HepG2 (cell line): ENCODE data around the gene NGEF. TPM values are rescaled to one million over a fixed set of nuclear protein-coding genes. Genes with fewer than 3 reads are reported as not detected.

Source experiments
- ATAC-seq: fragments of 200-7000 bp; cut with Tn5 transposase; 3 replicates; pipeline ENCODE4 v1.9.1; 2020; ENCODE audit warnings: mild to moderate bottlenecking, moderate library complexity
- BruUV-seq: library from RNA; stranded (reverse); fragments of 400-500 nt; replicated peaks from 2 replicates; lab custom pipeline; 2021; lab: Mats Ljungman, UMichigan
- CTCF ChIA-PET: fragments of 300-600 bp; formaldehyde crosslinking; extraction: SDS; loops from one replicate; lab custom pipeline; 2021; ENCODE audit warnings: low total read pairs, inconsistent platforms, low intra/inter-chr PET ratio; lab: Yijun Ruan, JAX
- POLR2A ChIA-PET: fragments of 350-600 bp; sonication (Branson Sonifier 250); formaldehyde crosslinking; loops from one replicate; lab custom pipeline; 2020; ENCODE audit warnings: antibody characterized with exemption, inconsistent platforms; lab: Yijun Ruan, JAX
- DNase-seq: peaks from one replicate; pipeline ENCODE4 v3.0.0-alpha.2; 2015; ENCODE audit warnings: low spot score
- FAIRE-seq: peaks from 3 replicates; lab custom pipeline; 2011; peaks lifted over from hg19 to GRCh38; lab: Jason Lieb, UNC
- H2AFZ ChIP-seq: one replicate; pipeline ENCODE4 v1.6.1; 2011; ENCODE audit warnings: low read length, inconsistent platforms
- H3K27ac ChIP-seq: fragments of 300-600 bp; 3 replicates; pipeline ENCODE4 v1.8.0; 2011; ENCODE audit warnings: mixed run types, mild to moderate bottlenecking, mixed read lengths, low read length, inconsistent platforms; ENCODE audit not compliant: insufficient read depth; ENCODE audit errors: extremely low read length
- H3K27me3 ChIP-seq, 2 experiments: fragments of 200-600 bp in 1 of 2; 2 replicates in 1 of 2; 3 replicates in 1 of 2; pipeline versions ENCODE4 v1.6.0 to v1.8.0; 2011; ENCODE audit warnings: low read length in 2 of 2, mild to moderate bottlenecking in 2 of 2, moderate library complexity in 2 of 2, inconsistent platforms in 1 of 2; ENCODE audit not compliant: insufficient read depth in 2 of 2, control insufficient read depth in 1 of 2
- H3K36me3 ChIP-seq, 2 experiments: fragments of 200-600 bp in 1 of 2; replicated peaks in 1 of 2; 2 replicates in 1 of 2; 3 replicates in 1 of 2; pipeline versions ENCODE4 v1.5.1 to v1.8.0; 2011; ENCODE audit warnings: low read length in 2 of 2, inconsistent platforms in 1 of 2; ENCODE audit not compliant: insufficient read depth in 2 of 2, control insufficient read depth in 1 of 2
- H3K4me1 ChIP-seq: 2 replicates; pipeline ENCODE4 v1.5.1; 2012; ENCODE audit warnings: low read length, inconsistent platforms; ENCODE audit not compliant: insufficient read depth
- H3K4me2 ChIP-seq: 2 replicates; pipeline ENCODE4 v1.6.0; 2011; ENCODE audit warnings: low read depth, low read length, inconsistent platforms
- H3K4me3 ChIP-seq, 3 experiments: fragments of 200-600 bp in 1 of 3; sonication (generic), shearing (Covaris generic) in 1 of 3; replicated peaks in 1 of 3; 2 replicates each; pipeline ENCODE4 v1.5.1; 2011 to 2016; ENCODE audit warnings: low read length in 3 of 3, inconsistent platforms in 2 of 3, low read depth in 2 of 3, mild to moderate bottlenecking in 2 of 3, control low read depth in 1 of 3, mixed read lengths in 1 of 3; ENCODE audit not compliant: insufficient read depth in 1 of 3
- H3K79me2 ChIP-seq: one replicate; pipeline ENCODE4 v1.6.1; 2011; ENCODE audit warnings: low read length, inconsistent platforms; ENCODE audit not compliant: insufficient read depth
- H3K9ac ChIP-seq: 2 replicates; pipeline ENCODE4 v1.6.0; 2011; ENCODE audit warnings: mild to moderate bottlenecking, low read depth, low read length, inconsistent platforms; ENCODE audit not compliant: insufficient read depth
- H3K9me3 ChIP-seq: 2 replicates; pipeline ENCODE4 v1.5.1; 2012; ENCODE audit warnings: mild to moderate bottlenecking, low read length
- H4K20me1 ChIP-seq: 2 replicates; pipeline ENCODE4 v1.6.0; 2011; ENCODE audit warnings: inconsistent platforms, mild to moderate bottlenecking, low read length, moderate library complexity; ENCODE audit not compliant: insufficient read depth
- EP300 ChIP-seq, 3 experiments: sonication (generic) in 1 of 3; formaldehyde crosslinking in 1 of 3; IDR thresholded peaks; 2 replicates each; pipeline versions ENCODE4 v1.5.1 to v1.6.1; 2011 to 2020; ENCODE audit warnings: low read depth in 2 of 3, low read length in 2 of 3, borderline replicate concordance in 1 of 3, improper control_type of control experiment in 1 of 3, mild to moderate bottlenecking in 1 of 3, missing genetic modification reagents in 1 of 3, moderate library complexity in 1 of 3
- GTF3A ChIP-seq: sonication (generic); formaldehyde crosslinking; conservative IDR thresholded peaks from 2 replicates; pipeline ENCODE4 v1.4.0; 2020; ENCODE audit warnings: mild to moderate bottlenecking, missing genetic modification reagents
- HOXA3 ChIP-seq: sonication (generic); formaldehyde crosslinking; IDR thresholded peaks from 2 replicates; pipeline ENCODE4 v1.5.0; 2020; ENCODE audit warnings: missing genetic modification reagents
- IRX3 ChIP-seq: sonication (generic); formaldehyde crosslinking; IDR thresholded peaks from 2 replicates; pipeline ENCODE4 v1.8.1; 2023; ENCODE audit warnings: mild to moderate bottlenecking, low read depth, missing genetic modification reagents, borderline replicate concordance
- NCOA2 ChIP-seq: sonication (generic); formaldehyde crosslinking; IDR thresholded peaks from 2 replicates; pipeline ENCODE4 v1.8.0; 2022; ENCODE audit warnings: inconsistent platforms
- ZNF432 ChIP-seq: sonication (generic); formaldehyde crosslinking; IDR thresholded peaks from 2 replicates; pipeline ENCODE4 v1.5.0; 2020; ENCODE audit warnings: missing genetic modification reagents, mild to moderate bottlenecking, borderline replicate concordance
- ZNF530 ChIP-seq: sonication (generic); formaldehyde crosslinking; IDR thresholded peaks from 2 replicates; pipeline ENCODE4 v1.5.0; 2020; ENCODE audit warnings: low read depth, mild to moderate bottlenecking, missing genetic modification reagents
- WGBS: methylation state at CpG from one replicate; pipeline ENCODE4 v1.1.6; 2017; ENCODE audit warnings: low lambda C conversion rate; 5-methylcytosine and 5-hydroxymethylcytosine counted together
- in situ Hi-C: cut with HindIII; loops from 2 replicates; pipeline ENCODE4 v1.10.0; 2017; ENCODE audit warnings: low pct_unique_long_range_greater_than_20kb; ENCODE audit not compliant: extremely low pct_ligation_motif_present
- intact Hi-C: fragments of 100-400 bp; cut with micrococcal nuclease; formaldehyde crosslinking; loops from one replicate; pipeline ENCODE4 v1.10.0; 2022; ENCODE audit not compliant: unreplicated experiment
- polyA plus RNA-seq, 8 experiments: library from polyadenylated mRNA; depleted of rRNA in 3 of 8; stranded (reverse) in 7 of 8; unstranded in 1 of 8; fragments of >200 nt; fragmentation: Illumina TruSeq in 4 of 8; extraction: Trizol in 4 of 8; gene quantifications; 2 replicates each; pipeline versions ENCODE4 v1.2.1 to v1.2.3, GENCODE V29; 2011 to 2016; ENCODE audit warnings: low read depth in 4 of 8, missing spikeins in 1 of 8, mixed read lengths in 1 of 8; ENCODE audit not compliant: insufficient read depth in 1 of 8
- total RNA-seq, 5 experiments: library from RNA; depleted of rRNA; stranded (reverse); fragments of >200 nt; fragmentation: Illumina TruSeq; extraction: Trizol; gene quantifications; 2 replicates each; pipeline ENCODE4 v1.2.3, GENCODE V29; 2016; ENCODE audit warnings: low read depth in 1 of 5
- TF ChIP-seq, protein P1 (sequence below): sonication (generic); formaldehyde crosslinking; IDR thresholded peaks from 2 replicates; pipeline ENCODE4 v1.4.0; 2020; ENCODE audit warnings: missing genetic modification reagents
- TF ChIP-seq, protein P2 (sequence below): sonication (generic); formaldehyde crosslinking; IDR thresholded peaks from 2 replicates; pipeline ENCODE4 v1.8.0; 2022; ENCODE audit warnings: missing genetic modification reagents, mild to moderate bottlenecking, inconsistent platforms, borderline replicate concordance
- TF ChIP-seq, protein P3 (sequence below): sonication (generic); formaldehyde crosslinking; IDR thresholded peaks from 2 replicates; pipeline ENCODE4 v1.8.0; 2022; ENCODE audit warnings: missing genetic modification reagents, mild to moderate bottlenecking, moderate library complexity, borderline replicate concordance
- TF ChIP-seq, protein P4 (sequence below): sonication (generic); formaldehyde crosslinking; IDR thresholded peaks from 2 replicates; pipeline ENCODE4 v1.8.0; 2022; ENCODE audit warnings: mild to moderate bottlenecking, missing genetic modification reagents, borderline replicate concordance
- TF ChIP-seq, protein P5 (sequence below): sonication (generic); formaldehyde crosslinking; IDR thresholded peaks from 2 replicates; pipeline ENCODE4 v1.4.0; 2020; ENCODE audit warnings: missing genetic modification reagents, borderline replicate concordance

The NGEF gene
- total and polyA plus RNA-seq, 2 of the 13 experiments (the other 11 are each of a cell fraction or from before 2014, with no cell fraction given): 14.4 to 36.9 TPM

DNA sequence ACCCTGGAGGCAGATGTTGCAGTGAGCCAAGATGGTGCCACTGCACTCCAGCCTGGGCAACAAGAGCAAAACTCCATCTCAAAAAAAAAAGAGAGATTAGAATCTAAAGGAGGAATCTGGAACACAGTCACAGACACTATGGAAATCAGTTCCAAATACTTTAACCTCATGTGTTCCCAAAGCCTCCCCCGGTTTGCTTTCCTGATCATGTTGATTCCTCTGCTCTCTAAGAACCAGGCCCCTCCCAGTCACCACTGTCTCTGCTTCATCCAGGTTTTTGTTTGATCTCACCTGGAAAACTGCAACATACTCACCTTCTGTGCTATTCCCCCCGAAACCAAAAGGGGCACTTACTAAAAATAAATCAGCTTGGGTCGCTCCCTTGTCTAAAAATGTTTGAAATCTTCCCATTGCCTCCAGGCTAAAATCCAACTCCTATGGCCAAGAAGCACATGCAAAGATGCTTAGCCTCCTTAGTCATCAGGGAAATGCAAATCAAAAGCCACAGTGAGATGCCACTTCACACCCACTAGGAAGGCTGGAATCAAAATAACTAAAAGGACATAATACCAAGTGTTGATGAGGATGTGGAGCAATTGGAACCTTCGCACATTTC, 13.2 kb upstream of the NGEF start:
- no peaks in the 10 kb centered on the region for H4K20me1 ChIP-seq
- ChIA-PET CTCF (no interaction called here), POLR2A (no interaction called here)
- H2AFZ ChIP-seq: no peak overlapping the region
- WGBS: 46% methylated on average over 4 of the region's 4 CpGs
- DNase-seq: no peak
- no peaks in the 10 kb centered on the region for H3K36me3 ChIP-seq
- in situ Hi-C loops: loop anchor here (10.0 kb wide), 1 partner anchor 172 kb away; no protein-coding TSS in a partner anchor
- H3K9me3 ChIP-seq: no peaks in the 10 kb centered on the region
- no peak overlapping the region for H3K4me3 ChIP-seq
- peaks cover 3 to 19% of the 10 kb centered on the region in 2 experiments; a peak in 4 of 5 replicates for H3K27me3 ChIP-seq
- no peak for FAIRE-seq
- ATAC-seq: no peak
- intact Hi-C loops: no loop called here
- no peak overlapping the region for H3K27ac ChIP-seq
- BruUV-seq: no TSS peak
- H3K4me2 ChIP-seq: no peak overlapping the region
- no peak overlapping the region for H3K9ac ChIP-seq
- H3K79me2 ChIP-seq: no peaks in the 10 kb centered on the region
- H3K4me1 ChIP-seq: peaks cover 3% of the 10 kb centered on the region; the same call in 1 of the 2 replicates
- TF ChIP-seq HOXA3 (CRISPR knock-in tag) (no peak), ZNF432 (CRISPR knock-in tag) (no peak), IRX3 (no peak), GTF3A (no peak), EP300 (IDR thresholded peaks at IDR 0.05; ENCODE audit: low read depth in 2 of 2, low read length in 2 of 2) (no peak), EP300 (CRISPR knock-in tag; IDR thresholded peaks at IDR 0.05; ENCODE audit: borderline replicate concordance) (no peak), ZNF530 (CRISPR knock-in tag) (no peak), NCOA2 (CRISPR knock-in tag) (no peak)
- TF ChIP-seq, protein P1, sequence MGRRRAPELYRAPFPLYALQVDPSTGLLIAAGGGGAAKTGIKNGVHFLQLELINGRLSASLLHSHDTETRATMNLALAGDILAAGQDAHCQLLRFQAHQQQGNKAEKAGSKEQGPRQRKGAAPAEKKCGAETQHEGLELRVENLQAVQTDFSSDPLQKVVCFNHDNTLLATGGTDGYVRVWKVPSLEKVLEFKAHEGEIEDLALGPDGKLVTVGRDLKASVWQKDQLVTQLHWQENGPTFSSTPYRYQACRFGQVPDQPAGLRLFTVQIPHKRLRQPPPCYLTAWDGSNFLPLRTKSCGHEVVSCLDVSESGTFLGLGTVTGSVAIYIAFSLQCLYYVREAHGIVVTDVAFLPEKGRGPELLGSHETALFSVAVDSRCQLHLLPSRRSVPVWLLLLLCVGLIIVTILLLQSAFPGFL (CRISPR knock-in tag): no peak
- TF ChIP-seq, protein P2, sequence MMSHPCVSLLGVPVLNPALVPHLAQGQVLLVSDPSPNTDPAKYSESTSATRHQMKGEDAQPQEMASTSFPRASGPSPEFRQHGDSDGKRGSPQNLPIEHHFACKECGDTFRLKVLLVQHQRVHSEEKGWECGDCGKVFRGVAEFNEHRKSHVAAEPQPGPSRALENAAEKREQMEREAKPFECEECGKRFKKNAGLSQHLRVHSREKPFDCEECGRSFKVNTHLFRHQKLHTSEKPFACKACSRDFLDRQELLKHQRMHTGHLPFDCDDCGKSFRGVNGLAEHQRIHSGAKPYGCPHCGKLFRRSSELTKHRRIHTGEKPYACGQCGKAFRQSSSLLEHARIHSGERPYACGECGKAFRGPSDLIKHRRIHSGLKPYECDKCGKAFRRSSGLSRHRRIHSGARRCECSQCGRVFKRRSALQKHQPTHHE: no peak
- TF ChIP-seq, protein P3, sequence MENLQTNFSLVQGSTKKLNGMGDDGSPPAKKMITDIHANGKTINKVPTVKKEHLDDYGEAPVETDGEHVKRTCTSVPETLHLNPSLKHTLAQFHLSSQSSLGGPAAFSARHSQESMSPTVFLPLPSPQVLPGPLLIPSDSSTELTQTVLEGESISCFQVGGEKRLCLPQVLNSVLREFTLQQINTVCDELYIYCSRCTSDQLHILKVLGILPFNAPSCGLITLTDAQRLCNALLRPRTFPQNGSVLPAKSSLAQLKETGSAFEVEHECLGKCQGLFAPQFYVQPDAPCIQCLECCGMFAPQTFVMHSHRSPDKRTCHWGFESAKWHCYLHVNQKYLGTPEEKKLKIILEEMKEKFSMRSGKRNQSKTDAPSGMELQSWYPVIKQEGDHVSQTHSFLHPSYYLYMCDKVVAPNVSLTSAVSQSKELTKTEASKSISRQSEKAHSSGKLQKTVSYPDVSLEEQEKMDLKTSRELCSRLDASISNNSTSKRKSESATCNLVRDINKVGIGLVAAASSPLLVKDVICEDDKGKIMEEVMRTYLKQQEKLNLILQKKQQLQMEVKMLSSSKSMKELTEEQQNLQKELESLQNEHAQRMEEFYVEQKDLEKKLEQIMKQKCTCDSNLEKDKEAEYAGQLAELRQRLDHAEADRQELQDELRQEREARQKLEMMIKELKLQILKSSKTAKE: no peak
- TF ChIP-seq, protein P4, sequence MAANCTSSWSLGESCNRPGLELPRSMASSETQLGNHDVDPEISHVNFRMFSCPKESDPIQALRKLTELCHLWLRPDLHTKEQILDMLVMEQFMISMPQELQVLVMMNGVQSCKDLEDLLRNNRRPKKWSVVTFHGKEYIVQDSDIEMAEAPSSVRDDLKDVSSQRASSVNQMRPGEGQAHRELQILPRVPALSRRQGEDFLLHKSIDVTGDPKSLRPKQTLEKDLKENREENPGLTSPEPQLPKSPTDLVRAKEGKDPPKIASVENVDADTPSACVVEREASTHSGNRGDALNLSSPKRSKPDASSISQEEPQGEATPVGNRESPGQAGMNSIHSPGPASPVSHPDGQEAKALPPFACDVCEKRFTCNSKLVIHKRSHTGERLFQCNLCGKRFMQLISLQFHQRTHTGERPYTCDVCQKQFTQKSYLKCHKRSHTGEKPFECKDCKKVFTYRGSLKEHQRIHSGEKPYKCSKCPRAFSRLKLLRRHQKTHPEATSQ (CRISPR knock-in tag): no peak
- TF ChIP-seq, protein P5, sequence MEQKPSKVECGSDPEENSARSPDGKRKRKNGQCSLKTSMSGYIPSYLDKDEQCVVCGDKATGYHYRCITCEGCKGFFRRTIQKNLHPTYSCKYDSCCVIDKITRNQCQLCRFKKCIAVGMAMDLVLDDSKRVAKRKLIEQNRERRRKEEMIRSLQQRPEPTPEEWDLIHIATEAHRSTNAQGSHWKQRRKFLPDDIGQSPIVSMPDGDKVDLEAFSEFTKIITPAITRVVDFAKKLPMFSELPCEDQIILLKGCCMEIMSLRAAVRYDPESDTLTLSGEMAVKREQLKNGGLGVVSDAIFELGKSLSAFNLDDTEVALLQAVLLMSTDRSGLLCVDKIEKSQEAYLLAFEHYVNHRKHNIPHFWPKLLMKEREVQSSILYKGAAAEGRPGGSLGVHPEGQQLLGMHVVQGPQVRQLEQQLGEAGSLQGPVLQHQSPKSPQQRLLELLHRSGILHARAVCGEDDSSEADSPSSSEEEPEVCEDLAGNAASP (CRISPR knock-in tag): no peak
